Left renal pelvis (tissue), 4 donors: ENCODE data around the gene GAL3ST2. TPM values are rescaled to one million over a fixed set of nuclear protein-coding genes. Genes with fewer than 3 reads are reported as not detected.
"Not testable (repeated sequence)": the region's sequence is repeated elsewhere in the genome, so short reads cannot be mapped to it uniquely, and the experiment has no call there.

Experiments
- DNase-seq, 4 donors: peaks; one replicate each; pipeline ENCODE4 v3.0.0-alpha.2; 2013; ENCODE audit warnings: low read depth in 4 of 4, low spot score in 3 of 4
- polyA plus RNA-seq, 4 donors: library from polyadenylated mRNA; unstranded; fragments of 120-200 nt; gene quantifications; one replicate each; pipeline ENCODE4 v1.2.1, GENCODE V29; 2013; ENCODE audit not compliant: insufficient read length in 4 of 4

Gene GAL3ST2
- polyA plus RNA-seq, 4 donors: 0.16 to 0.87 (median 0.28) TPM

GRCh38 chr2:241745276-241745675, 31.3 kb upstream of the GAL3ST2 start:
- DNase-seq: no peak

GRCh38 chr2:241746084-241746483, 30.5 kb upstream of the GAL3ST2 start:
- no peak for DNase-seq

- no peak for DNase-seq
Observed at GRCh38 chr2:241748468-241749256, 28.0 kb upstream of the GAL3ST2 start.

- DNase-seq: no peak
Observed at GRCh38 chr2:241750076-241750840, 26.4 kb upstream of the GAL3ST2 start.

- DNase-seq: no peak
Observed at GRCh38 chr2:241751152-241751551, 25.5 kb upstream of the GAL3ST2 start.

GRCh38 chr2:241751776-241752175, 24.8 kb upstream of the GAL3ST2 start:
- no peak for DNase-seq

- DNase-seq: no peak
Observed at GRCh38 chr2:241752253-241752652, 24.4 kb upstream of the GAL3ST2 start.

- DNase-seq: no peak
Observed at GRCh38 chr2:241752689-241753276, 23.8 kb upstream of the GAL3ST2 start.

- no peak for DNase-seq
Observed at GRCh38 chr2:241753493-241753892, 23.1 kb upstream of the GAL3ST2 start.

- DNase-seq: no peak
Observed at GRCh38 chr2:241754042-241754441, 22.6 kb upstream of the GAL3ST2 start.

- no peak for DNase-seq
Observed at GRCh38 chr2:241755166-241755565, 21.5 kb upstream of the GAL3ST2 start.

GRCh38 chr2:241755777-241756176, 20.8 kb upstream of the GAL3ST2 start:
- DNase-seq: no peak

GRCh38 chr2:241759067-241759807, 17.4 kb upstream of the GAL3ST2 start:
- DNase-seq: no peak

GRCh38 chr2:241759893-241760292, 16.7 kb upstream of the GAL3ST2 start:
- DNase-seq: not testable (repeated sequence)

GRCh38 chr2:241760301-241760771, 16.3 kb upstream of the GAL3ST2 start:
- no peak for DNase-seq

- no peak for DNase-seq
Observed at GRCh38 chr2:241762321-241762932, 14.2 kb upstream of the GAL3ST2 start.

- no peak for DNase-seq
Observed at GRCh38 chr2:241762933-241763369, 13.7 kb upstream of the GAL3ST2 start.

- no peak for DNase-seq
Observed at GRCh38 chr2:241763551-241764274, 12.9 kb upstream of the GAL3ST2 start.
